PC-9 (cell line): ENCODE results near the gene PTGES3L. TPM values are rescaled to one million over a fixed set of nuclear protein-coding genes. Genes with fewer than 3 reads are reported as not detected.

Source experiments
- BruUV-seq: library from RNA; stranded (reverse); fragments of 400-500 nt; replicated peaks from 2 replicates; lab custom pipeline; 2021; lab: Mats Ljungman, UMichigan
- CTCF ChIA-PET: fragments of 300-600 bp; sonication (Branson Sonifier 250); formaldehyde crosslinking; loops from one replicate; lab custom pipeline; 2022; ENCODE audit warnings: antibody characterized with exemption; lab: Charles Lee
- POLR2A ChIA-PET: fragments of 300-600 bp; sonication (Branson Sonifier 250); formaldehyde crosslinking; loops from one replicate; lab custom pipeline; 2022; ENCODE audit warnings: antibody characterized with exemption; ENCODE audit not compliant: unreplicated experiment; lab: Charles Lee
- DNase-seq, 2 experiments: peaks; one replicate each; pipeline versions ENCODE4 v3.0.0 to v3.0.0-alpha.2; 2015 to 2022; ENCODE audit warnings: mixed read lengths in 1 of 2
- H2AFZ ChIP-seq: fragments of 200-600 bp; sonication (generic); 2 replicates; pipeline ENCODE4 v1.8.1; 2017; ENCODE audit warnings: antibody characterized with exemption
- H3F3A ChIP-seq: fragments of 200-600 bp; sonication (generic); 2 replicates; pipeline ENCODE4 v1.8.1; 2017; ENCODE audit warnings: antibody characterized with exemption, mild to moderate bottlenecking, low read depth; ENCODE audit not compliant: insufficient read depth
- H3K27ac ChIP-seq: fragments of 200-600 bp; sonication (generic); 2 replicates; pipeline ENCODE4 v1.6.1; 2016; ENCODE audit warnings: mixed run types
- H3K27me3 ChIP-seq: fragments of 200-600 bp; sonication (generic); 2 replicates; pipeline ENCODE4 v1.6.1; 2016; ENCODE audit warnings: low read depth, mixed run types; ENCODE audit not compliant: insufficient read depth
- H3K36me3 ChIP-seq: fragments of 200-600 bp; sonication (generic); 2 replicates; pipeline ENCODE4 v1.6.1; 2016; ENCODE audit warnings: low read depth, mixed run types
- H3K4me1 ChIP-seq: fragments of 200-600 bp; sonication (generic); replicated peaks from 2 replicates; pipeline ENCODE4 v1.6.1; 2016; ENCODE audit warnings: mixed run types; ENCODE audit not compliant: insufficient read depth
- H3K4me2 ChIP-seq: fragments of 200-600 bp; sonication (generic); 2 replicates; pipeline ENCODE4 v1.6.1; 2017; ENCODE audit warnings: mixed run types
- H3K4me3 ChIP-seq: fragments of 200-600 bp; sonication (generic); 2 replicates; pipeline ENCODE4 v1.6.1; 2016; ENCODE audit warnings: mixed run types
- H3K79me2 ChIP-seq: fragments of 200-600 bp; sonication (generic); 2 replicates; pipeline ENCODE4 v1.6.1; 2017; ENCODE audit warnings: low read depth, mixed run types
- H3K9me2 ChIP-seq: fragments of 200-600 bp; sonication (generic); 2 replicates; pipeline ENCODE4 v1.8.1; 2017; ENCODE audit warnings: mild to moderate bottlenecking; ENCODE audit not compliant: insufficient read depth
- H3K9me3 ChIP-seq: fragments of 200-600 bp; sonication (generic); 2 replicates; pipeline ENCODE4 v1.8.1; 2016; ENCODE audit warnings: low read depth; ENCODE audit not compliant: insufficient read depth
- H4K20me1 ChIP-seq: fragments of 200-600 bp; sonication (generic); 2 replicates; pipeline ENCODE4 v1.8.1; 2017; ENCODE audit not compliant: insufficient read depth
- EZH2 ChIP-seq: fragments of 200-600 bp; sonication (generic); IDR thresholded peaks from 2 replicates; pipeline ENCODE4 v1.8.0; 2017; ENCODE audit warnings: antibody characterized with exemption, low read depth
- intact Hi-C: fragments of 100-400 bp; cut with micrococcal nuclease; formaldehyde crosslinking; loops from one replicate; pipeline ENCODE4 v1.10.0; 2022; ENCODE audit not compliant: unreplicated experiment
- total RNA-seq: library from RNA; stranded (reverse); gene quantifications from 2 replicates; pipeline ENCODE4 v1.2.3, GENCODE V29; 2021
- TF ChIP-seq, protein P1 (sequence below): fragments of 200-600 bp; sonication (generic); conservative IDR thresholded peaks from 2 replicates; pipeline ENCODE4 v1.6.1; 2017; ENCODE audit warnings: mixed run types, antibody characterized with exemption, mild to moderate bottlenecking, moderate library complexity

PTGES3L gene
- total RNA-seq, 1 experiment from 2014 or later = 0.70 TPM

DNA sequence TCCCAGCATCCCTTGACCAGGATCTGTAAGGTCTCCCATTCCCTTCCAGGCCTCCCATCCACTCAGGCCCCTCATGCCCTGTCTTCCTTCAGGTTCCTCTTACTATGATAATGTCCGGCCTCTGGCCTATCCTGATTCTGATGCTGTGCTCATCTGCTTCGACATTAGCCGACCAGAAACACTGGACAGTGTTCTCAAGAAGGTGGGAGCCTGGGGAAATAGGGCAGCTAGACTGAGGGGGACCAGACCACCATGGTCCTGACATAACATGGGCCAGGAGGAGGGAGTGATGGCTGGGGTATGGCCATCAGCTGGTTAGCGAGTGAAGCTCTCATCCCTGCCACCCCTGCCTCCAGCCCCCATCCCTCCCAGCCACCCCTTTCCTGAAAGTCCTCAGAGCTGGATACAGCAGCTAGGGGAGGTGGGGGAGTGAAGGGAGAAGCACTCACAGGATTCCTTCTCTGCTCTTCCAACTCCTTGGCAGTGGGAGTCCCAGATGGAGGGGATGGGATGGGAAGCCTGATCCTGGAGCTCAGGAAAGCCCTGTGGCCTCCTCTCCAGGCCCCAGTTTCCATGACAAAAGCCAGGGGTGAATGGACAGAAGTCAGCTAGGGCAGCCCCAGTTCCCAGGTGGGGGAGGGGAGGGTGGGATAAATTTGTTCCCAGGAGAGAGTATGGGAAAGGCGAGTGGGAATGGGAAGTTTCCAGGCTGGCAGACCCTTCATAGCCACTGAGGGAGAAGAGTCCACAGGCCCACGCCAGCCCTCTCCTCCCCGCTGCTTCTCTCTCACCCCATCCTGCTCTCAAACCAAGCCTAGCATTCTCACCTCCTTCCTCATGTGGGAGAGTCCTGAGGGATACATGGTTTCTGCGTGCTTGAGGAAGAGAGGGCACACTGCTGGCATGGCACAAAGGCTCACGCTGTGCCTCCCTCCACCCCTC is 47.5 kb upstream of the PTGES3L start:
- Histone ChIP-seq H3K9me2 (no peaks in the 10 kb centered on the region), H3K27ac (no peak overlapping the region), H3F3A (peaks cover 17% of the 10 kb centered on the region; the same call in 1 of the 2 replicates), H4K20me1 (no peaks in the 10 kb centered on the region), H3K9me3 (no peaks in the 10 kb centered on the region), H3K79me2 (no peaks in the 10 kb centered on the region), H3K27me3 (no peaks in the 10 kb centered on the region), H3K4me2 (no peak overlapping the region), H3K4me3 (no peak overlapping the region), H2AFZ (no peak overlapping the region), H3K4me1 (peaks cover 7% of the 10 kb centered on the region), H3K36me3 (no peaks in the 10 kb centered on the region)
- no TSS peak for BruUV-seq
- no peak for TF ChIP-seq EZH2
- TF ChIP-seq, protein P1, sequence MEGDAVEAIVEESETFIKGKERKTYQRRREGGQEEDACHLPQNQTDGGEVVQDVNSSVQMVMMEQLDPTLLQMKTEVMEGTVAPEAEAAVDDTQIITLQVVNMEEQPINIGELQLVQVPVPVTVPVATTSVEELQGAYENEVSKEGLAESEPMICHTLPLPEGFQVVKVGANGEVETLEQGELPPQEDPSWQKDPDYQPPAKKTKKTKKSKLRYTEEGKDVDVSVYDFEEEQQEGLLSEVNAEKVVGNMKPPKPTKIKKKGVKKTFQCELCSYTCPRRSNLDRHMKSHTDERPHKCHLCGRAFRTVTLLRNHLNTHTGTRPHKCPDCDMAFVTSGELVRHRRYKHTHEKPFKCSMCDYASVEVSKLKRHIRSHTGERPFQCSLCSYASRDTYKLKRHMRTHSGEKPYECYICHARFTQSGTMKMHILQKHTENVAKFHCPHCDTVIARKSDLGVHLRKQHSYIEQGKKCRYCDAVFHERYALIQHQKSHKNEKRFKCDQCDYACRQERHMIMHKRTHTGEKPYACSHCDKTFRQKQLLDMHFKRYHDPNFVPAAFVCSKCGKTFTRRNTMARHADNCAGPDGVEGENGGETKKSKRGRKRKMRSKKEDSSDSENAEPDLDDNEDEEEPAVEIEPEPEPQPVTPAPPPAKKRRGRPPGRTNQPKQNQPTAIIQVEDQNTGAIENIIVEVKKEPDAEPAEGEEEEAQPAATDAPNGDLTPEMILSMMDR = no peak
- intact Hi-C loops = no loop called here
- POLR2A ChIA-PET = no interaction called here
- DNase-seq = no peak
- CTCF ChIA-PET = interaction anchor here (0.6 kb wide), 1 partner anchor 121 kb away, joined by 6 read pairs; no protein-coding TSS in a partner anchor

DNA sequence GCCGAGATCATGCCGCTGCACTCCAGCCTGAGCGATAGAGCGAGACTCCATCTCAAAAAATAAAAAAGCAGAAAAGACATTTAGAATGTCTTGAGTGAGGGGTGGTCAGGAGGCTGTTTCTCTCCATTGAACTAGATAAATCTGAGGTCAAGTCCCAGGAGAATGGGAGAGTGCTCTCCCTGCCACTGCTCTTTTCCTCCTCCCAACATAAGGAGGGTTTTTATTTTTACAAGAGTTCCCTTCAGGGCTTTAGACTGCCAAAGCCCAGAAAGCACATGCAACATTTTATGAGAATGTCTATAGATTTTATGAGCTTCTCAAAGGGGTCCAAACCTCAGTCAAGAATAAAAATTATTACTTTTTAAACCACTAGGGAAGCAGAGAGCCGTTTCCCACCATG is 46.7 kb upstream of the PTGES3L start:
- Histone ChIP-seq H3K4me2 (no peak overlapping the region), H4K20me1 (no peaks in the 10 kb centered on the region), H3K4me1 (peaks cover 8% of the 10 kb centered on the region), H3K9me2 (no peaks in the 10 kb centered on the region), H3F3A (peaks cover 24% of the 10 kb centered on the region; the same call in 1 of the 2 replicates), H3K27me3 (no peaks in the 10 kb centered on the region), H3K79me2 (no peaks in the 10 kb centered on the region), H3K9me3 (no peaks in the 10 kb centered on the region), H3K27ac (no peak overlapping the region), H2AFZ (no peak overlapping the region), H3K4me3 (no peak overlapping the region), H3K36me3 (no peaks in the 10 kb centered on the region)
- intact Hi-C loops = no loop called here
- DNase-seq = no peak
- POLR2A ChIA-PET = no interaction called here
- no peak for TF ChIP-seq EZH2
- TF ChIP-seq, protein P1 = no peak
- no TSS peak for BruUV-seq
- CTCF ChIA-PET = no interaction called here

DNA sequence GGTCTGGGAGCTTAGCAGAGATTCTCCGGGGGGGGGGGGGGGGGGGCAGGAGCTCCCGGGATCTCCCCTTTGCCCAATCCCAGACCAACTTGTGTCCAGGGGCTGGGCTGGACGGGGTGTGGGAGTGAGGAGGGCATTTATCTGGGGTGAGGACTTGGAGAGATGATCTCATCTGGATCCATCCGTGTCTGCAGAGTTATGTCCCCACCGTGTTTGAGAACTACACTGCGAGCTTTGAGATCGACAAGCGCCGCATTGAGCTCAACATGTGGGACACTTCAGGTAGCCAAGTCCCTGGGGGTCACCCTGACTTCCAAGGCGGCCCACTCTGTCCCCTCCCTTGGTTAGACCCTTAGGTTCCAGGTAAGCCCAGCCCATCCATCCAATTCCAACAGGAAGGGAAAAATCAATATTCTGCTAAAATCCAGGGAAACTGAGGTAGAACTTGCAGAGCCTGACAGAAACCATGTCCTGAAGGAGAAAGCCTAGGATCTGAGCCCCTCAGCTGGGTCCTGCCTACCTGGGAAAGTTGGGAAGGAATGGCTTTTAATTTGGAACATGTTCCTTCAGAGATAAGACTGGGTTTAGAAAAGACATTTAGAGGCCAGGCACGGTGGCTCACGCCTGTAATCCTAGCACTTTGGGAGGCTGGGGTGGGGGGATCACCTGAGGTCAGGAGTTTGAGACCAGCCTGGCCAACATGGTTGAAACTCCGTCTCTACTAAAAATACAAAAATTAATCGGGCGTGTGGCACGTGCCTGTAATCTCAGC is 46.1 kb upstream of the PTGES3L start:
- intact Hi-C loops = no loop called here
- peaks cover 10% of the 10 kb centered on the region for H3K4me1 ChIP-seq
- H3K27ac ChIP-seq = no peak overlapping the region
- DNase-seq = no peak
- H3K36me3 ChIP-seq = no peaks in the 10 kb centered on the region
- POLR2A ChIA-PET = interaction anchor here (0.8 kb wide), 1 partner anchor 342 kb away, joined by 27 read pairs; no protein-coding TSS in a partner anchor
- no peak for TF ChIP-seq EZH2
- TF ChIP-seq, protein P1 = no peak
- no peaks in the 10 kb centered on the region for H3K9me2 ChIP-seq
- no TSS peak for BruUV-seq
- H3K79me2 ChIP-seq = no peaks in the 10 kb centered on the region
- CTCF ChIA-PET = no interaction called here
- no peaks in the 10 kb centered on the region for H3K27me3 ChIP-seq
- peaks cover 28% of the 10 kb centered on the region; the same call in 1 of the 2 replicates for H3F3A ChIP-seq
- H3K4me2 ChIP-seq = no peak overlapping the region
- peaks cover under 1% of the 10 kb centered on the region; the same call in 1 of the 2 replicates for H4K20me1 ChIP-seq
- no peak overlapping the region for H2AFZ ChIP-seq
- H3K9me3 ChIP-seq = no peaks in the 10 kb centered on the region
- H3K4me3 ChIP-seq = no peak overlapping the region
